WTC11 (cell line): ENCODE data around the gene ANKRD13A. TPM values are rescaled to one million over a fixed set of nuclear protein-coding genes. Genes with fewer than 3 reads are reported as not detected.

Experiments
- ATAC-seq: fragments of 200-7000 bp; cut with Tn5 transposase; 2 replicates; pipeline ENCODE4 v1.10.0; 2021; ENCODE audit warnings: mild to moderate bottlenecking, moderate library complexity
- CTCF ChIA-PET: fragments of 300-600 bp; sonication (Branson Sonifier 250); formaldehyde crosslinking; loops from one replicate; lab custom pipeline; 2021; ENCODE audit warnings: antibody characterized with exemption; lab: Charles Lee
- POLR2A ChIA-PET: fragments of 350-600 bp; sonication (Branson Sonifier 250); formaldehyde crosslinking; loops from one replicate; lab custom pipeline; 2021; ENCODE audit warnings: antibody characterized with exemption; lab: Charles Lee
- DNase-seq: peaks from one replicate; pipeline ENCODE4 v3.0.0; 2021; ENCODE audit warnings: low spot score
- H3K27ac Mint-ChIP-seq: 2 replicates; pipeline ENCODE4 v1.8.0; 2021; ENCODE audit warnings: mixed read lengths
- H3K27me3 Mint-ChIP-seq: 2 replicates; pipeline ENCODE4 v1.8.0; 2021; ENCODE audit warnings: low read depth, mild to moderate bottlenecking, moderate library complexity, mixed read lengths
- H3K36me3 Mint-ChIP-seq: 2 replicates; pipeline ENCODE4 v1.8.0; 2021; ENCODE audit warnings: mixed read lengths
- H3K4me1 Mint-ChIP-seq: 2 replicates; pipeline ENCODE4 v1.8.0; 2022; ENCODE audit warnings: mixed read lengths
- H3K4me3 Mint-ChIP-seq: 2 replicates; pipeline ENCODE4 v1.8.0; 2021; ENCODE audit warnings: mild to moderate bottlenecking, moderate library complexity, mixed read lengths
- H3K9me3 Mint-ChIP-seq: 2 replicates; pipeline ENCODE4 v1.8.0; 2021; ENCODE audit warnings: mixed read lengths
- CBFB ChIP-seq: sonication (generic); formaldehyde crosslinking; IDR thresholded peaks from 2 replicates; pipeline ENCODE4 v1.8.1; 2022; ENCODE audit warnings: mild to moderate bottlenecking, low read depth, missing genetic modification reagents
- CREM ChIP-seq: sonication (generic); formaldehyde crosslinking; IDR thresholded peaks from 2 replicates; pipeline ENCODE4 v1.8.1; 2022; ENCODE audit warnings: mild to moderate bottlenecking, missing genetic modification reagents, moderate library complexity
- FOXK1 ChIP-seq: sonication (generic); formaldehyde crosslinking; IDR thresholded peaks from 2 replicates; pipeline ENCODE4 v1.8.0; 2022; ENCODE audit warnings: mild to moderate bottlenecking, moderate library complexity, missing genetic modification reagents
- FOXP1 ChIP-seq: sonication (generic); formaldehyde crosslinking; IDR thresholded peaks from 2 replicates; pipeline ENCODE4 v1.8.0; 2022; ENCODE audit warnings: missing genetic modification reagents, mild to moderate bottlenecking, moderate library complexity, borderline replicate concordance
- GABPB1 ChIP-seq: sonication (generic); formaldehyde crosslinking; IDR thresholded peaks from 2 replicates; pipeline ENCODE4 v1.8.1; 2023; ENCODE audit warnings: mild to moderate bottlenecking, missing genetic modification reagents
- OVOL2 ChIP-seq: fragments of 250-450 bp; sonication (Bioruptor Pico); IDR thresholded peaks from 2 replicates; pipeline ENCODE4 v1.9.0; 2021; ENCODE audit warnings: mild to moderate bottlenecking, borderline replicate concordance
- SP1 ChIP-seq: sonication (generic); formaldehyde crosslinking; conservative IDR thresholded peaks from 2 replicates; pipeline ENCODE4 v1.8.1; 2022; ENCODE audit warnings: missing genetic modification reagents
- TCF7 ChIP-seq: sonication (generic); formaldehyde crosslinking; IDR thresholded peaks from 2 replicates; pipeline ENCODE4 v1.8.0; 2022; ENCODE audit warnings: mild to moderate bottlenecking, low read depth, missing genetic modification reagents, moderate library complexity
- TEAD4 ChIP-seq: sonication (generic); formaldehyde crosslinking; IDR thresholded peaks from 2 replicates; pipeline ENCODE4 v1.8.0; 2022; ENCODE audit warnings: mild to moderate bottlenecking, missing genetic modification reagents
- ZNF396 ChIP-seq: fragments of 250-450 bp; sonication (Bioruptor Pico); IDR thresholded peaks from 2 replicates; pipeline ENCODE4 v1.8.0; 2021; ENCODE audit warnings: mild to moderate bottlenecking, moderate library complexity, borderline replicate concordance
- total RNA-seq: library from RNA; stranded (reverse); gene quantifications from 3 replicates; pipeline ENCODE4 v1.2.3, GENCODE V29; 2021
- TF ChIP-seq, protein P1 (sequence below): sonication (generic); formaldehyde crosslinking; IDR thresholded peaks from 2 replicates; pipeline ENCODE4 v1.8.1; 2022; ENCODE audit warnings: mild to moderate bottlenecking, moderate library complexity, missing genetic modification reagents
- TF ChIP-seq, protein P2 (sequence below): sonication (generic); formaldehyde crosslinking; IDR thresholded peaks from 2 replicates; pipeline ENCODE4 v1.8.1; 2023; ENCODE audit warnings: mild to moderate bottlenecking, missing genetic modification reagents, borderline replicate concordance
- TF ChIP-seq, protein P3 (sequence below): fragments of 200-600 bp; IDR thresholded peaks from 2 replicates; pipeline ENCODE4 v1.8.0; 2022; ENCODE audit warnings: antibody characterized with exemption
- TF ChIP-seq, protein P4 (sequence below): sonication (generic); formaldehyde crosslinking; IDR thresholded peaks from 2 replicates; pipeline ENCODE4 v1.8.0; 2022; ENCODE audit warnings: mild to moderate bottlenecking, missing genetic modification reagents

ANKRD13A gene
- total RNA-seq, 1 experiment from 2014 or later: 22.4 TPM

DNA sequence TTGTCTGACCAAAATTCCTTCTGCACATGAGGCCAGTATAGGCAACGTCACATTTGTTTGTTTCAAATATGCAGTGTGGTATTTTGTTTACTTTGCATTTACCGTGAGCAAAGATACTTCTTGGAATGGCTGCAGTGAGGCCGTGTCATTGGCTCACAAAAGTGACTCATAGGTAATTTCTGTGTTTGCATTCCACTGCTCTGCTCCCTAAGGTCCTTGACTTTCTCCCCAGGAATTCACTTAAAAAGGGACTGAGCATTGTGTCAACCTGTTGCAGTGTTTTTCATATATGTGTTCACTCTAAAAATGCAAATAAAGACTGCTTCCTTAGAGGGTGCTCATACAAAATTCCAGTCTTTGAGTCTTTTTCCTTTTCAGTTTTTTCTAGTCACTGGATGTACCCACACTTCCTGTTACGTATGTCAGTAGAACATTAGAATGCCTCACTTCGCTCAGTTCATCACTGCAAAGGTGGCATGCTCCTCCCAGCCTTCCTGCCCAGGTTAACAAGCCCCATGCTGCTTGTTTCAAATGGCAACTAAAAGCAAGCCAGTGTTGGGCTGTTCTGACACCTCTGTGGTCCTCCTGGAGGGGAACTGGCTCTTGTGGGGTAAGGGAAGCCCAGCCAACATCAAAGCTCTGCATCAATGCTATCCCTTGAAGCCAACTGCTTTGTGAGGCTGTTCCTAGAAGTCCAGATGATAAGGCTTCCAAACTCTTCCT lies 40.0 kb downstream of the ANKRD13A start:
- H3K4me3 Mint-ChIP-seq: no peak overlapping the region
- CTCF ChIA-PET: no interaction called here

DNA sequence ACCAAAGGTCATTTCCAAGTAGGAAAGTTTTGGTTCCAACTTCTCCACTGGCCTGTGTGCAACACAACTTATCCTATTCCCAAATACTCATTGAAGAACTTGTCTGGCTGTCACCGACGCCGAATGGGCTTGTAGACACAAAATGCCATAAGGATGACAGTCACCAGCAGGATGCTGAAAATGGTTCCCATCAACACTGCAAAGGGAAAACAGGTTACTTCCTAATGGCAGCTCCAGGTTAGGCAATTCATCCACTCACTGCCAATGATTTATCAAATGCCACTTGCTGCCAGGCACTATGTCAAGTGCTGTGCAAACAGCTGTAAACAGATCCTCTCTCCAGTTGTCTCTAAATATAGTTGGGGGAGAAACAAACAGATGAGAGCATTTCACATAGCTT lies 43.0 kb downstream of the ANKRD13A start:
- no peaks in the 10 kb centered on the region for H3K9me3 Mint-ChIP-seq
- ChIA-PET POLR2A (no interaction called here), CTCF (interaction anchor here (0.5 kb wide), 1 partner anchor 15 kb away, joined by 5 read pairs; no protein-coding TSS in a partner anchor)
- peak overlapping the region; percentile 83 for H3K27ac Mint-ChIP-seq
- peaks cover 14% of the 10 kb centered on the region; the same call in 1 of the 2 replicates for H3K36me3 Mint-ChIP-seq
- ATAC-seq (no peak), DNase-seq (no peak)
- no peak overlapping the region for H3K4me3 Mint-ChIP-seq
- H3K27me3 Mint-ChIP-seq: no peaks in the 10 kb centered on the region; the same call in 1 of the 2 replicates
- TF ChIP-seq CREM (CRISPR knock-in tag): no peak
- TF ChIP-seq ZNF396 (CRISPR knock-in tag): no peak
- TF ChIP-seq CBFB: no peak
- TF ChIP-seq TEAD4 (CRISPR knock-in tag): no peak
- no peak for TF ChIP-seq SP1 (CRISPR knock-in tag)
- TF ChIP-seq TCF7 (CRISPR knock-in tag): no peak
- no peak for TF ChIP-seq OVOL2 (CRISPR knock-in tag)
- TF ChIP-seq, protein P1, sequence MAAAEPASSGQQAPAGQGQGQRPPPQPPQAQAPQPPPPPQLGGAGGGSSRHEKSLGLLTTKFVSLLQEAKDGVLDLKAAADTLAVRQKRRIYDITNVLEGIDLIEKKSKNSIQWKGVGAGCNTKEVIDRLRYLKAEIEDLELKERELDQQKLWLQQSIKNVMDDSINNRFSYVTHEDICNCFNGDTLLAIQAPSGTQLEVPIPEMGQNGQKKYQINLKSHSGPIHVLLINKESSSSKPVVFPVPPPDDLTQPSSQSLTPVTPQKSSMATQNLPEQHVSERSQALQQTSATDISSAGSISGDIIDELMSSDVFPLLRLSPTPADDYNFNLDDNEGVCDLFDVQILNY (CRISPR knock-in tag): no peak
- no peak for TF ChIP-seq FOXP1 (CRISPR knock-in tag)
- TF ChIP-seq FOXK1: no peak
- TF ChIP-seq, protein P2, sequence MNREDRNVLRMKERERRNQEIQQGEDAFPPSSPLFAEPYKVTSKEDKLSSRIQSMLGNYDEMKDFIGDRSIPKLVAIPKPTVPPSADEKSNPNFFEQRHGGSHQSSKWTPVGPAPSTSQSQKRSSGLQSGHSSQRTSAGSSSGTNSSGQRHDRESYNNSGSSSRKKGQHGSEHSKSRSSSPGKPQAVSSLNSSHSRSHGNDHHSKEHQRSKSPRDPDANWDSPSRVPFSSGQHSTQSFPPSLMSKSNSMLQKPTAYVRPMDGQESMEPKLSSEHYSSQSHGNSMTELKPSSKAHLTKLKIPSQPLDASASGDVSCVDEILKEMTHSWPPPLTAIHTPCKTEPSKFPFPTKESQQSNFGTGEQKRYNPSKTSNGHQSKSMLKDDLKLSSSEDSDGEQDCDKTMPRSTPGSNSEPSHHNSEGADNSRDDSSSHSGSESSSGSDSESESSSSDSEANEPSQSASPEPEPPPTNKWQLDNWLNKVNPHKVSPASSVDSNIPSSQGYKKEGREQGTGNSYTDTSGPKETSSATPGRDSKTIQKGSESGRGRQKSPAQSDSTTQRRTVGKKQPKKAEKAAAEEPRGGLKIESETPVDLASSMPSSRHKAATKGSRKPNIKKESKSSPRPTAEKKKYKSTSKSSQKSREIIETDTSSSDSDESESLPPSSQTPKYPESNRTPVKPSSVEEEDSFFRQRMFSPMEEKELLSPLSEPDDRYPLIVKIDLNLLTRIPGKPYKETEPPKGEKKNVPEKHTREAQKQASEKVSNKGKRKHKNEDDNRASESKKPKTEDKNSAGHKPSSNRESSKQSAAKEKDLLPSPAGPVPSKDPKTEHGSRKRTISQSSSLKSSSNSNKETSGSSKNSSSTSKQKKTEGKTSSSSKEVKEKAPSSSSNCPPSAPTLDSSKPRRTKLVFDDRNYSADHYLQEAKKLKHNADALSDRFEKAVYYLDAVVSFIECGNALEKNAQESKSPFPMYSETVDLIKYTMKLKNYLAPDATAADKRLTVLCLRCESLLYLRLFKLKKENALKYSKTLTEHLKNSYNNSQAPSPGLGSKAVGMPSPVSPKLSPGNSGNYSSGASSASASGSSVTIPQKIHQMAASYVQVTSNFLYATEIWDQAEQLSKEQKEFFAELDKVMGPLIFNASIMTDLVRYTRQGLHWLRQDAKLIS (CRISPR knock-in tag): no peak
- TF ChIP-seq, protein P3, sequence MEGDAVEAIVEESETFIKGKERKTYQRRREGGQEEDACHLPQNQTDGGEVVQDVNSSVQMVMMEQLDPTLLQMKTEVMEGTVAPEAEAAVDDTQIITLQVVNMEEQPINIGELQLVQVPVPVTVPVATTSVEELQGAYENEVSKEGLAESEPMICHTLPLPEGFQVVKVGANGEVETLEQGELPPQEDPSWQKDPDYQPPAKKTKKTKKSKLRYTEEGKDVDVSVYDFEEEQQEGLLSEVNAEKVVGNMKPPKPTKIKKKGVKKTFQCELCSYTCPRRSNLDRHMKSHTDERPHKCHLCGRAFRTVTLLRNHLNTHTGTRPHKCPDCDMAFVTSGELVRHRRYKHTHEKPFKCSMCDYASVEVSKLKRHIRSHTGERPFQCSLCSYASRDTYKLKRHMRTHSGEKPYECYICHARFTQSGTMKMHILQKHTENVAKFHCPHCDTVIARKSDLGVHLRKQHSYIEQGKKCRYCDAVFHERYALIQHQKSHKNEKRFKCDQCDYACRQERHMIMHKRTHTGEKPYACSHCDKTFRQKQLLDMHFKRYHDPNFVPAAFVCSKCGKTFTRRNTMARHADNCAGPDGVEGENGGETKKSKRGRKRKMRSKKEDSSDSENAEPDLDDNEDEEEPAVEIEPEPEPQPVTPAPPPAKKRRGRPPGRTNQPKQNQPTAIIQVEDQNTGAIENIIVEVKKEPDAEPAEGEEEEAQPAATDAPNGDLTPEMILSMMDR: no peak
- H3K4me1 Mint-ChIP-seq: peaks cover 19% of the 10 kb centered on the region

More for the DNA sequence above, 40.0 kb downstream of the ANKRD13A start:
- peak; percentile 49 for ATAC-seq
- TF ChIP-seq, protein P4, sequence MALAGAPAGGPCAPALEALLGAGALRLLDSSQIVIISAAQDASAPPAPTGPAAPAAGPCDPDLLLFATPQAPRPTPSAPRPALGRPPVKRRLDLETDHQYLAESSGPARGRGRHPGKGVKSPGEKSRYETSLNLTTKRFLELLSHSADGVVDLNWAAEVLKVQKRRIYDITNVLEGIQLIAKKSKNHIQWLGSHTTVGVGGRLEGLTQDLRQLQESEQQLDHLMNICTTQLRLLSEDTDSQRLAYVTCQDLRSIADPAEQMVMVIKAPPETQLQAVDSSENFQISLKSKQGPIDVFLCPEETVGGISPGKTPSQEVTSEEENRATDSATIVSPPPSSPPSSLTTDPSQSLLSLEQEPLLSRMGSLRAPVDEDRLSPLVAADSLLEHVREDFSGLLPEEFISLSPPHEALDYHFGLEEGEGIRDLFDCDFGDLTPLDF (CRISPR knock-in tag): no peak
- peak; percentile 58 for TF ChIP-seq GABPB1 (CRISPR knock-in tag)
- H3K9me3 Mint-ChIP-seq: no peaks in the 10 kb centered on the region
- peaks cover 18% of the 10 kb centered on the region for H3K4me1 Mint-ChIP-seq
- H3K36me3 Mint-ChIP-seq: peaks cover 21% of the 10 kb centered on the region; the same call in 1 of the 2 replicates
- H3K27ac Mint-ChIP-seq: peak overlapping the region; percentile 68
- no peak for DNase-seq
- POLR2A ChIA-PET: no interaction called here
- H3K27me3 Mint-ChIP-seq: no peaks in the 10 kb centered on the region; the same call in 1 of the 2 replicates
